BJ (cell line): ENCODE results near the gene LOXHD1. TPM values are rescaled to one million over a fixed set of nuclear protein-coding genes. Genes with fewer than 3 reads are reported as not detected.

Experiments
- CTCF ChIA-PET: fragments of 350-600 bp; formaldehyde crosslinking; extraction: SDS; loops from one replicate; lab custom pipeline; 2021; ENCODE audit warnings: antibody characterized with exemption, inconsistent platforms; lab: Yijun Ruan, JAX
- POLR2A ChIA-PET: fragments of 300-600 bp; sonication (Branson Sonifier 250); formaldehyde crosslinking; extraction: SDS; loops from one replicate; lab custom pipeline; 2021; ENCODE audit warnings: antibody characterized with exemption; lab: Charles Lee
- DNase-seq: peaks from one replicate; pipeline ENCODE4 v3.0.0-alpha.2; 2011; ENCODE audit warnings: low read depth
- H3K27me3 ChIP-seq: 2 replicates; pipeline ENCODE4 v1.6.0; 2011; ENCODE audit warnings: low read length; ENCODE audit not compliant: control insufficient read depth, insufficient read depth
- H3K36me3 ChIP-seq: 2 replicates; pipeline ENCODE4 v1.5.1; 2011; ENCODE audit warnings: low read length; ENCODE audit not compliant: control insufficient read depth, insufficient read depth
- H3K4me3 ChIP-seq: 2 replicates; pipeline ENCODE4 v1.5.1; 2011; ENCODE audit warnings: low read depth, mild to moderate bottlenecking, control low read depth, low read length
- polyA plus RNA-seq: library from polyadenylated mRNA; depleted of rRNA; stranded (reverse); fragments of >200 nt; gene quantifications from 2 replicates; pipeline ENCODE4 v1.2.3, GENCODE V29; 2011
- TF ChIP-seq, protein P1 (sequence below): IDR thresholded peaks from 2 replicates; pipeline ENCODE4 v1.5.1; 2011; ENCODE audit warnings: low read depth, mild to moderate bottlenecking, control low read depth, inconsistent platforms, low read length, moderate library complexity; ENCODE audit not compliant: insufficient read depth

LOXHD1 gene
- polyA plus RNA-seq, 1 experiment, result not detected

DNA sequence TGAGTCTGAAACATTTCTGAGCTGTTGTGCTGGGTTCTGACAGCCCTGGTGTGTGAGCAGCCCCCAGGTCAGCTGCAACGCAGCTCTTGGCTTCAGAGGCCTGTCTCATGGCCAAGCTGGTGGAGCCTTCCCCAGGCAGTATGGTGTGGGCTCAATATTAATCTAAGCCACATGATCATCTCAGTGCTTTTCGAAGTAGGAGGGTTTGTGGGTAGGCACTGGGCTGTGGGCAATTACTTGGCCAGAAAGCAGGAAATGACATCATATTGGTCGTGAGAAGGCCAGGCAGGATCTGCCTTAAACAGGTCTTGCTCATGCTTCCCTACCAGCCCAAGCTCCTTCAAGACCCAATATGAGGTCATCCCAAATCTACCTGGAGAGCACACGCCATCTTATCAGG, 26.9 kb downstream of the LOXHD1 start:
- Histone ChIP-seq H3K4me3 (no peak overlapping the region), H3K36me3 (no peaks in the 10 kb centered on the region), H3K27me3 (no peaks in the 10 kb centered on the region)
- no peak for DNase-seq
- POLR2A ChIA-PET, result no interaction called here
- TF ChIP-seq, protein P1, sequence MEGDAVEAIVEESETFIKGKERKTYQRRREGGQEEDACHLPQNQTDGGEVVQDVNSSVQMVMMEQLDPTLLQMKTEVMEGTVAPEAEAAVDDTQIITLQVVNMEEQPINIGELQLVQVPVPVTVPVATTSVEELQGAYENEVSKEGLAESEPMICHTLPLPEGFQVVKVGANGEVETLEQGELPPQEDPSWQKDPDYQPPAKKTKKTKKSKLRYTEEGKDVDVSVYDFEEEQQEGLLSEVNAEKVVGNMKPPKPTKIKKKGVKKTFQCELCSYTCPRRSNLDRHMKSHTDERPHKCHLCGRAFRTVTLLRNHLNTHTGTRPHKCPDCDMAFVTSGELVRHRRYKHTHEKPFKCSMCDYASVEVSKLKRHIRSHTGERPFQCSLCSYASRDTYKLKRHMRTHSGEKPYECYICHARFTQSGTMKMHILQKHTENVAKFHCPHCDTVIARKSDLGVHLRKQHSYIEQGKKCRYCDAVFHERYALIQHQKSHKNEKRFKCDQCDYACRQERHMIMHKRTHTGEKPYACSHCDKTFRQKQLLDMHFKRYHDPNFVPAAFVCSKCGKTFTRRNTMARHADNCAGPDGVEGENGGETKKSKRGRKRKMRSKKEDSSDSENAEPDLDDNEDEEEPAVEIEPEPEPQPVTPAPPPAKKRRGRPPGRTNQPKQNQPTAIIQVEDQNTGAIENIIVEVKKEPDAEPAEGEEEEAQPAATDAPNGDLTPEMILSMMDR, result no peak
- CTCF ChIA-PET, result interaction anchor here (0.9 kb wide), 1 partner anchor 28 kb away, joined by 3 read pairs; no protein-coding TSS in a partner anchor

DNA sequence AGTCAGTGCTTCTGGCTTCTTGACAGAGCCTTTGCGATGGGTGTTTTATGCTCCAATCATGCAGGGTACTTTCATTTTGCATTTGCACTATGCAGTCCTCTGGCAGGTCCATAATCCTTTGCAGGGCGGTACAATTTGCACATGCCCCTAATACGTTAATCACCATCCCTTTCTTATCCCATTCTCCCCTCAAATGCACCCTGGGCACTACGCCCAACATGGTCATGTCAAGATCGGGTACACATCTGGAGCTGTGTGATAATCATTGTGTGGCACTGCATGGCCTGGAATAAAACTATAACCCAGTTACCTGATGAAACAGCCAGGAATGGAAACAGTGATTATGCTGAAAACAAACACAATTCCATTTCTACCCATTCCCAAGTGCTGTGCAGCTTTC, 27.7 kb downstream of the LOXHD1 start:
- DNase-seq, result no peak
- TF ChIP-seq, protein P1, result no peak
- H3K27me3 ChIP-seq, result no peaks in the 10 kb centered on the region
- POLR2A ChIA-PET, result no interaction called here
- CTCF ChIA-PET, result no interaction called here
- H3K4me3 ChIP-seq, result no peak overlapping the region
- no peaks in the 10 kb centered on the region for H3K36me3 ChIP-seq

DNA sequence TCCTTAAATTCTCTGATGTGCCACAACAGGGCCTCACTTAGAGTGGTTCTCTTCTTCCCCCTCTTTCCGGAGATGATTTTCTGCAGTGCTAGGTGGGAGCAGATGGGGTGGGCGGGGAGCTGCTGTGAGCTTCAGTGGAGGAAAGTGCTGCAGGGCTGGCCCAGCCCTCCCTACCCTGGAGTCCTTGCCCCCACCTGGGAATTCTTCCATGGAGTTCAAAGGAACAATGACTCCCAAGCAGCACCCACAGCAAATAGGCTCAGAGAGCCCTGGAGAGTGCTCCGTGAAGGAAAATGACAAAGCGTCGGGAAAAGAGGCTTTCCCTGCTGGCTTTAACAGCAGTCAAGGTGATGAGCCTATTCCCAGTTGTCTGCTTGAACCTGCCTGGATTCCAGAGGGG, 28.8 kb downstream of the LOXHD1 start:
- DNase-seq, result no peak
- TF ChIP-seq, protein P1, result no peak
- CTCF ChIA-PET, result no interaction called here
- POLR2A ChIA-PET, result no interaction called here
- Histone ChIP-seq H3K36me3 (no peaks in the 10 kb centered on the region), H3K27me3 (no peaks in the 10 kb centered on the region), H3K4me3 (no peak overlapping the region)

DNA sequence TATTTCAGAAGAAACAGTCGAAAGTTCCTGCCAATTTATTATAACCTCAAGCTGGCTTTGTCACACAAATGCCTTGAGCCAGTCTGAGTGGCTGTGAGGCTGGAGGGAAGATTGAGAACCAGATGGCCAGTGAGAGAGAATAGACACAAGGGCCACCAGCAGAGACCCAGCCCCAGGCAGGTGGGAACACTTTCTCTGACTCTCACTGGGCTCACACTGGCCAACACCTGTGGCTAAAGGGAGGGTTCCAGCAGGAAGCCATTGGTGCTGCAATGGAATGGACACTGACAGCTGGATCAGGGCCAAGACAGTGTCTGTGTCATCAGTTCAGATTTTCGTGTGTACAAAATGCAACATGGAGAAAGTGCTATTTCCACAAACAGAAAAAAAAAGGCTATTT, 29.9 kb downstream of the LOXHD1 start:
- no peaks in the 10 kb centered on the region for H3K27me3 ChIP-seq
- TF ChIP-seq, protein P1, result no peak
- no peaks in the 10 kb centered on the region for H3K36me3 ChIP-seq
- POLR2A ChIA-PET, result no interaction called here
- CTCF ChIA-PET, result no interaction called here
- H3K4me3 ChIP-seq, result no peak overlapping the region
- no peak for DNase-seq

DNA sequence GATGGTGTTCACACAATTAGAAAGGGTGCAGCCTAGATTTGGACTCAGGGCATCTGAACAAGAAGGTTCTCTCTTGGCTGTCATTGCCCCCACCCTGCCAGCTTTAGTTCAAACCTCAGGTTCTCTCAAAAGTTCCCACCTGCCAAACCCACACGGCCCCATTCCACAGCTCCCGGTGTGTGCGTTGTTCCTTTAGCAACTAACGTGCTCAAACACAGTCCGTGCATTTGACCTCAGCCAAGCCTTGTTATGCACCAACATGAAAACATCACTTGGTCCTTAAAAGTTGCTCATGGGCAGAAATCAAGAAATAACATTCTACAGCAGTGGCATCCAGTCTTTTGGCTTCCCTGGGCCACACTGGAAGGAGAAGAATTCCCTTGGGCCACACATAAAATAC, 32.0 kb downstream of the LOXHD1 start:
- Histone ChIP-seq H3K36me3 (no peaks in the 10 kb centered on the region), H3K4me3 (no peak overlapping the region), H3K27me3 (no peaks in the 10 kb centered on the region)
- no peak for DNase-seq
- ChIA-PET CTCF (interaction anchor here (1.3 to 1.5 kb wide), 2 partner anchors 344 to 452 kb away, joined by 4 read pairs; a partner anchor contains a TSS), POLR2A (no interaction called here)
- TF ChIP-seq, protein P1, result no peak
